Measurements from ENCODE around the gene SUPT7L.

Gene SUPT7L

GRCh38 chr2:27663285-27664153 lies at the start of gene SUPT7L, which contains the start of gene SLC4A1AP (continued):
- TF ChIP-seq ZBTB20 (tag by site-specific recombination; IDR thresholded peaks at IDR 0.05): peak; percentile 82
- no peak for TF ChIP-seq ZNF791 (tag by site-specific recombination; IDR thresholded peaks at IDR 0.05)
- peak; percentile 70 for TF ChIP-seq KLF10 (tag by site-specific recombination; IDR thresholded peaks at IDR 0.05)
- TF ChIP-seq, protein P1, sequence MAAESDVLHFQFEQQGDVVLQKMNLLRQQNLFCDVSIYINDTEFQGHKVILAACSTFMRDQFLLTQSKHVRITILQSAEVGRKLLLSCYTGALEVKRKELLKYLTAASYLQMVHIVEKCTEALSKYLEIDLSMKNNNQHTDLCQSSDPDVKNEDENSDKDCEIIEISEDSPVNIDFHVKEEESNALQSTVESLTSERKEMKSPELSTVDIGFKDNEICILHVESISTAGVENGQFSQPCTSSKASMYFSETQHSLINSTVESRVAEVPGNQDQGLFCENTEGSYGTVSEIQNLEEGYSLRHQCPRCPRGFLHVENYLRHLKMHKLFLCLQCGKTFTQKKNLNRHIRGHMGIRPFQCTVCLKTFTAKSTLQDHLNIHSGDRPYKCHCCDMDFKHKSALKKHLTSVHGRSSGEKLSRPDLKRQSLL (tag by site-specific recombination; IDR thresholded peaks at IDR 0.05): peak; percentile 17; the same call in 1 of the 2 replicates
- TF ChIP-seq ZSCAN4 (tag by site-specific recombination; IDR thresholded peaks at IDR 0.05): peak; percentile 79
- TF ChIP-seq HOXD13 (CRISPR knock-in tag; IDR thresholded peaks at IDR 0.05; ENCODE audit: borderline replicate concordance): peak; percentile 71; the same call in 1 of the 2 replicates
- TF ChIP-seq REPIN1 (tag by site-specific recombination; IDR thresholded peaks at IDR 0.05; ENCODE audit: low read depth): peak; percentile 96
- peak; percentile 87 for TF ChIP-seq ZBTB21 (tag by site-specific recombination; IDR thresholded peaks at IDR 0.05)
- no peak for TF ChIP-seq ZNF112 (tag by site-specific recombination; IDR thresholded peaks at IDR 0.05)
- TF ChIP-seq ZNF529 (tag by site-specific recombination; IDR thresholded peaks at IDR 0.05; ENCODE audit: insufficient replicate concordance): no peak
- TF ChIP-seq ZNF391 (tag by site-specific recombination; IDR thresholded peaks at IDR 0.05; ENCODE audit: borderline replicate concordance, low read depth): peak; percentile 99
- TF ChIP-seq ZNF48 (tag by site-specific recombination; IDR thresholded peaks at IDR 0.05): no peak
- peak; percentile 100 for TF ChIP-seq ZNF2 (tag by site-specific recombination; IDR thresholded peaks at IDR 0.05)
- TF ChIP-seq ZFP37 (tag by site-specific recombination; IDR thresholded peaks at IDR 0.05): peak; percentile 98
- no peak for TF ChIP-seq GLI2 (tag by site-specific recombination; IDR thresholded peaks at IDR 0.05; ENCODE audit: borderline replicate concordance, low read depth)
- TF ChIP-seq KLF7 (tag by site-specific recombination; IDR thresholded peaks at IDR 0.05; ENCODE audit: borderline replicate concordance): peak; percentile 86
- peak; percentile 87; the same call in 1 of the 2 replicates for TF ChIP-seq ZSCAN30 (tag by site-specific recombination; IDR thresholded peaks at IDR 0.05)
- TF ChIP-seq OSR2 (tag by site-specific recombination; IDR thresholded peaks at IDR 0.05): no peak
- TF ChIP-seq ZSCAN16 (tag by site-specific recombination; IDR thresholded peaks at IDR 0.05): 0 out of 2 replicates have a peak, but pooled peaks have one; percentile 22
- TF ChIP-seq OVOL3 (tag by site-specific recombination; IDR thresholded peaks at IDR 0.05): peak; percentile 74; the same call in 1 of the 2 replicates
- TF ChIP-seq, protein P2, sequence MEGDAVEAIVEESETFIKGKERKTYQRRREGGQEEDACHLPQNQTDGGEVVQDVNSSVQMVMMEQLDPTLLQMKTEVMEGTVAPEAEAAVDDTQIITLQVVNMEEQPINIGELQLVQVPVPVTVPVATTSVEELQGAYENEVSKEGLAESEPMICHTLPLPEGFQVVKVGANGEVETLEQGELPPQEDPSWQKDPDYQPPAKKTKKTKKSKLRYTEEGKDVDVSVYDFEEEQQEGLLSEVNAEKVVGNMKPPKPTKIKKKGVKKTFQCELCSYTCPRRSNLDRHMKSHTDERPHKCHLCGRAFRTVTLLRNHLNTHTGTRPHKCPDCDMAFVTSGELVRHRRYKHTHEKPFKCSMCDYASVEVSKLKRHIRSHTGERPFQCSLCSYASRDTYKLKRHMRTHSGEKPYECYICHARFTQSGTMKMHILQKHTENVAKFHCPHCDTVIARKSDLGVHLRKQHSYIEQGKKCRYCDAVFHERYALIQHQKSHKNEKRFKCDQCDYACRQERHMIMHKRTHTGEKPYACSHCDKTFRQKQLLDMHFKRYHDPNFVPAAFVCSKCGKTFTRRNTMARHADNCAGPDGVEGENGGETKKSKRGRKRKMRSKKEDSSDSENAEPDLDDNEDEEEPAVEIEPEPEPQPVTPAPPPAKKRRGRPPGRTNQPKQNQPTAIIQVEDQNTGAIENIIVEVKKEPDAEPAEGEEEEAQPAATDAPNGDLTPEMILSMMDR (tag by site-specific recombination; IDR thresholded peaks at IDR 0.05): peak; percentile 70; the same call in 1 of the 2 replicates
- TF ChIP-seq RBAK (tag by site-specific recombination; IDR thresholded peaks at IDR 0.05): no peak
- no peak for TF ChIP-seq ELK4 (IDR thresholded peaks at IDR 0.05; ENCODE audit: borderline replicate concordance, low read depth, low read length)
- peak; percentile 99 for TF ChIP-seq ZNF639 (tag by site-specific recombination; IDR thresholded peaks at IDR 0.05)
- TF ChIP-seq SALL2 (tag by site-specific recombination; IDR thresholded peaks at IDR 0.05; ENCODE audit: borderline replicate concordance): 0 out of 2 replicates have a peak, but pooled peaks have one; percentile 22
- TF ChIP-seq ZNF518A (tag by site-specific recombination; conservative IDR thresholded peaks at IDR 0.05; ENCODE audit: low read depth): peak; percentile 94
- TF ChIP-seq ZNF140 (tag by site-specific recombination; IDR thresholded peaks at IDR 0.05): no peak
- no peak for TF ChIP-seq ZNF837 (tag by site-specific recombination; IDR thresholded peaks at IDR 0.05)

All from HEK293 (cell line).